Measurements from ENCODE around the gene ZNF283.

The ZNF283 gene

GRCh38 chr19:43826787-43827754, at the start of gene ZNF283:
TSS of gene ZNF283 (plus strand) at chr19:43827321. CDS start at chr19:43833505, 6,184 bp downstream.
- Histone ChIP-seq H3K36me3 (ENCODE audit: control insufficient read depth in 2 of 2, insufficient read depth in 2 of 2, low read length in 2 of 2) (peaks cover 9 to 14% of the 10 kb centered on the region in 2 donors), H3K27me3 (ENCODE audit: control insufficient read depth in 1 of 2, insufficient read depth in 2 of 2, low read length in 2 of 2) (no peaks in the 10 kb centered on the region), H3K27ac (ENCODE audit: low read length) (peak within 1 kb of the TSS; percentile 11), H3K9ac (ENCODE audit: low read length in 2 of 2) (peak within 1 kb of the TSS; percentile 62 to 78), H3K4me3 (ENCODE audit: low read length in 2 of 2) (peak within 1 kb of the TSS; percentile 86 to 90), H3K4me1 (ENCODE audit: control insufficient read depth, insufficient read depth, low read length) (peaks cover 9% of the 10 kb centered on the region), H3K9me3 (ENCODE audit: control insufficient read depth in 2 of 2, low read length in 2 of 2) (no peaks in the 10 kb centered on the region)

- Histone ChIP-seq H3K27me3 (ENCODE audit: control insufficient read depth in 1 of 2, insufficient read depth in 2 of 2, low read length in 2 of 2) (peaks cover 31 to 36% of the 10 kb centered on the region in 2 donors), H3K9me3 (ENCODE audit: control insufficient read depth in 2 of 2, low read length in 2 of 2) (no peaks in the 10 kb centered on the region), H3K27ac (ENCODE audit: low read length) (no peak overlapping the region), H3K4me1 (ENCODE audit: control insufficient read depth, insufficient read depth, low read length) (peaks cover 19% of the 10 kb centered on the region), H3K36me3 (ENCODE audit: control insufficient read depth in 2 of 2, insufficient read depth in 2 of 2, low read length in 2 of 2) (no peaks in the 10 kb centered on the region), H3K9ac (ENCODE audit: low read length in 2 of 2) (no peak overlapping the region), H3K4me3 (ENCODE audit: low read length in 2 of 2) (no peak overlapping the region)
Measured at GRCh38 chr19:43778651-43779050, 48.5 kb upstream of the ZNF283 start.

GRCh38 chr19:43779147-43779819, 47.8 kb upstream of the ZNF283 start:
- Histone ChIP-seq H3K27me3 (ENCODE audit: control insufficient read depth in 1 of 2, insufficient read depth in 2 of 2, low read length in 2 of 2) (peaks cover 24 to 30% of the 10 kb centered on the region in 2 donors), H3K9ac (ENCODE audit: low read length in 2 of 2) (peak overlapping the region in 1 of 2 donors; percentile 20), H3K9me3 (ENCODE audit: control insufficient read depth in 2 of 2, low read length in 2 of 2) (no peaks in the 10 kb centered on the region), H3K27ac (ENCODE audit: low read length) (no peak overlapping the region), H3K36me3 (ENCODE audit: control insufficient read depth in 2 of 2, insufficient read depth in 2 of 2, low read length in 2 of 2) (no peaks in the 10 kb centered on the region), H3K4me1 (ENCODE audit: control insufficient read depth, insufficient read depth, low read length) (peaks cover 15% of the 10 kb centered on the region), H3K4me3 (ENCODE audit: low read length in 2 of 2) (no peak overlapping the region)

GRCh38 chr19:43779820-43780219, 47.3 kb upstream of the ZNF283 start:
- H3K9me3 ChIP-seq (ENCODE audit: control insufficient read depth in 2 of 2, low read length in 2 of 2): no peaks in the 10 kb centered on the region
- H3K4me1 ChIP-seq (ENCODE audit: control insufficient read depth, insufficient read depth, low read length): peaks cover 14% of the 10 kb centered on the region
- no peak overlapping the region for H3K4me3 ChIP-seq (ENCODE audit: low read length in 2 of 2)
- peak overlapping the region in 1 of 2 donors; percentile 20 for H3K9ac ChIP-seq (ENCODE audit: low read length in 2 of 2)
- H3K27me3 ChIP-seq (ENCODE audit: control insufficient read depth in 1 of 2, insufficient read depth in 2 of 2, low read length in 2 of 2): peaks cover 19 to 30% of the 10 kb centered on the region in 2 donors
- no peak overlapping the region for H3K27ac ChIP-seq (ENCODE audit: low read length)
- no peaks in the 10 kb centered on the region for H3K36me3 ChIP-seq (ENCODE audit: control insufficient read depth in 2 of 2, insufficient read depth in 2 of 2, low read length in 2 of 2)

GRCh38 chr19:43780706-43781525, 46.2 kb upstream of the ZNF283 start, which contains the start of gene KCNN4:
TSS of gene KCNN4 (minus strand) at chr19:43780973. CDS start at chr19:43780861, 112 bp downstream.
- H3K4me3 ChIP-seq (ENCODE audit: low read length in 2 of 2): no peak within 1 kb of the TSS

GRCh38 chr19:43781630-43782310, 45.4 kb upstream of the ZNF283 start:
- Histone ChIP-seq H3K27ac (ENCODE audit: low read length) (no peak overlapping the region), H3K9ac (ENCODE audit: low read length in 2 of 2) (no peak overlapping the region), H3K9me3 (ENCODE audit: control insufficient read depth in 2 of 2, low read length in 2 of 2) (peaks cover 0 to 2% of the 10 kb centered on the region in 2 donors), H3K36me3 (ENCODE audit: control insufficient read depth in 2 of 2, insufficient read depth in 2 of 2, low read length in 2 of 2) (no peaks in the 10 kb centered on the region), H3K27me3 (ENCODE audit: control insufficient read depth in 1 of 2, insufficient read depth in 2 of 2, low read length in 2 of 2) (peaks cover 10 to 22% of the 10 kb centered on the region in 2 donors), H3K4me3 (ENCODE audit: low read length in 2 of 2) (no peak overlapping the region), H3K4me1 (ENCODE audit: control insufficient read depth, insufficient read depth, low read length) (peaks cover 17% of the 10 kb centered on the region)

More at GRCh38 chr19:43780706-43781525, 46.2 kb upstream of the ZNF283 start, which contains the start of gene KCNN4:
- no peak within 1 kb of the TSS for H3K27ac ChIP-seq (ENCODE audit: low read length)
- peak within 1 kb of the TSS in 1 of 2 donors; percentile 20 for H3K9ac ChIP-seq (ENCODE audit: low read length in 2 of 2)
- H3K4me1 ChIP-seq (ENCODE audit: control insufficient read depth, insufficient read depth, low read length): peaks cover 17% of the 10 kb centered on the region
- peaks cover 10 to 26% of the 10 kb centered on the region in 2 donors for H3K27me3 ChIP-seq (ENCODE audit: control insufficient read depth in 1 of 2, insufficient read depth in 2 of 2, low read length in 2 of 2)
- no peaks in the 10 kb centered on the region for H3K36me3 ChIP-seq (ENCODE audit: control insufficient read depth in 2 of 2, insufficient read depth in 2 of 2, low read length in 2 of 2)
- H3K9me3 ChIP-seq (ENCODE audit: control insufficient read depth in 2 of 2, low read length in 2 of 2): no peaks in the 10 kb centered on the region

GRCh38 chr19:43782311-43782660, 44.8 kb upstream of the ZNF283 start:
- no peak overlapping the region for H3K4me3 ChIP-seq (ENCODE audit: low read length in 2 of 2)
- H3K4me1 ChIP-seq (ENCODE audit: control insufficient read depth, insufficient read depth, low read length): peaks cover 17% of the 10 kb centered on the region
- peaks cover 0 to 4% of the 10 kb centered on the region in 2 donors for H3K9me3 ChIP-seq (ENCODE audit: control insufficient read depth in 2 of 2, low read length in 2 of 2)
- H3K36me3 ChIP-seq (ENCODE audit: control insufficient read depth in 2 of 2, insufficient read depth in 2 of 2, low read length in 2 of 2): no peaks in the 10 kb centered on the region
- no peak overlapping the region for H3K27ac ChIP-seq (ENCODE audit: low read length)
- peaks cover 10 to 19% of the 10 kb centered on the region in 2 donors for H3K27me3 ChIP-seq (ENCODE audit: control insufficient read depth in 1 of 2, insufficient read depth in 2 of 2, low read length in 2 of 2)
- H3K9ac ChIP-seq (ENCODE audit: low read length in 2 of 2): no peak overlapping the region

GRCh38 chr19:43782689-43783231, 44.4 kb upstream of the ZNF283 start:
- H3K9ac ChIP-seq (ENCODE audit: low read length in 2 of 2): no peak overlapping the region
- H3K27ac ChIP-seq (ENCODE audit: low read length): no peak overlapping the region
- H3K27me3 ChIP-seq (ENCODE audit: control insufficient read depth in 1 of 2, insufficient read depth in 2 of 2, low read length in 2 of 2): peaks cover 10 to 17% of the 10 kb centered on the region in 2 donors
- no peaks in the 10 kb centered on the region for H3K36me3 ChIP-seq (ENCODE audit: control insufficient read depth in 2 of 2, insufficient read depth in 2 of 2, low read length in 2 of 2)
- no peak overlapping the region for H3K4me3 ChIP-seq (ENCODE audit: low read length in 2 of 2)
- peaks cover 0 to 4% of the 10 kb centered on the region in 2 donors for H3K9me3 ChIP-seq (ENCODE audit: control insufficient read depth in 2 of 2, low read length in 2 of 2)
- H3K4me1 ChIP-seq (ENCODE audit: control insufficient read depth, insufficient read depth, low read length): peaks cover 17% of the 10 kb centered on the region

GRCh38 chr19:43783636-43784035, 43.5 kb upstream of the ZNF283 start:
- no peak overlapping the region for H3K9ac ChIP-seq (ENCODE audit: low read length in 2 of 2)
- no peaks in the 10 kb centered on the region for H3K36me3 ChIP-seq (ENCODE audit: control insufficient read depth in 2 of 2, insufficient read depth in 2 of 2, low read length in 2 of 2)
- H3K9me3 ChIP-seq (ENCODE audit: control insufficient read depth in 2 of 2, low read length in 2 of 2): peaks cover 0 to 4% of the 10 kb centered on the region in 2 donors
- H3K4me3 ChIP-seq (ENCODE audit: low read length in 2 of 2): no peak overlapping the region
- no peak overlapping the region for H3K27ac ChIP-seq (ENCODE audit: low read length)
- H3K4me1 ChIP-seq (ENCODE audit: control insufficient read depth, insufficient read depth, low read length): peaks cover 14% of the 10 kb centered on the region
- H3K27me3 ChIP-seq (ENCODE audit: control insufficient read depth in 1 of 2, insufficient read depth in 2 of 2, low read length in 2 of 2): peaks cover 10 to 17% of the 10 kb centered on the region in 2 donors

All from stomach smooth muscle (tissue), 2 donors.